ENCODE measurements around the gene PVALB. TPM values are rescaled to one million over a fixed set of nuclear protein-coding genes. Genes with fewer than 3 reads are reported as not detected.

Gene PVALB
- polyA plus RNA-seq, 1 of the 3 experiments (the other 2 are of a cell fraction), result not detected

DNA sequence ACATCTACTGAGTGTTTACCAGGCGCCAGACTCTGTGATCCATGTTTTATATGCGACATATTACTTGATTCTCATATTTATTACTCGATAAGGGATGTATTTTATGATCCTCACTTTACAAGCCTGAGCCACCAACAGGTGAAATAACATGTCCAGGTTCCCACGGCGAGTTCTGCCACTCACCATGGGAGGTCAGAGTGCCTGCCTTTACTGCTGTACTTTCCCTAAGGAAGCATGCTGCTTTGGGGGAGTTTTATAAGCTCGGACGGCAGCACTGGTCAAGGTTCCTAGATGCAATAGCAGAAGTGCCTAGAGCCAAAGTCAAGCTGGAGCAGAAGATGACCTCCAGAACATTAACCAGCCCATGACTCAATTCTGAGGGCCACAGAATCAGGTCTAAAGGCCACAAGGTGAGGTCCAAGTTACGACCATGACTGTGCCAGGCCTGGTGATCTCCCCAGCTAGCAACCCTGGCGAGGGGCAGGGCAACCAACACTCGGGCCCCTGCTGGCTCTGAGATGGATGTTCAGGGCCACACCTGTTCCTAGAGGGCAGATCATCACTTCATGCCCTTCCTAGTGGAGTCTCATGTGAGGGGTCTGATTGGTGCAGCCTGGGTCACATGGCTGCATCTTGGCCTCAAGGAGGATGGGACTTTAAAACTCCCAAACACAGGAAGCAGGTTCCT is 55.1 kb downstream of the PVALB start:
- no peak overlapping the region for H3K4me3 ChIP-seq (ENCODE audit: low read depth in 2 of 2, low read length in 1 of 2)
- ChIA-PET POLR2A (no interaction called here), CTCF (interaction anchor here (1.0 to 1.8 kb wide), 6 partner anchors 12 to 438 kb away, joined by 3 to 10 read pairs (median 5); no protein-coding TSS in a partner anchor)
- peaks cover 0 to 17% of the 10 kb centered on the region in 2 experiments for H3K36me3 ChIP-seq (replicated peaks in 1 of 2; ENCODE audit: control insufficient read depth in 1 of 2, insufficient read depth in 2 of 2, low read length in 1 of 2)
- H3K27ac ChIP-seq (ENCODE audit: low read depth in 2 of 2, low read length in 1 of 2), result no peak overlapping the region
- peaks cover 0 to 5% of the 10 kb centered on the region in 2 experiments; a peak in 1 of 4 replicates for H3K4me1 ChIP-seq (ENCODE audit: control insufficient read depth in 1 of 2, insufficient read depth in 2 of 2, low read depth in 1 of 2, low read length in 1 of 2)
- no peaks in the 10 kb centered on the region for H3K79me2 ChIP-seq (ENCODE audit: insufficient read depth)
- no peaks in the 10 kb centered on the region for H3K27me3 ChIP-seq (ENCODE audit: insufficient read depth)
- 87% methylated on average over 7 of the region's 10 CpGs for WGBS (ENCODE audit: low lambda C conversion rate)
- no peaks in the 10 kb centered on the region for H4K20me1 ChIP-seq (ENCODE audit: insufficient read depth)
- no peak overlapping the region for H3K4me2 ChIP-seq
- no peaks in the 10 kb centered on the region for H3K9me2 ChIP-seq
- H3K9me3 ChIP-seq, result no peaks in the 10 kb centered on the region
- H3F3A ChIP-seq (replicated peaks; ENCODE audit: insufficient read depth), result no peaks in the 10 kb centered on the region
- TF ChIP-seq TEAD4 (IDR thresholded peaks at IDR 0.05; ENCODE audit: borderline replicate concordance, insufficient read depth) (no peak), MEF2A (IDR thresholded peaks at IDR 0.05; ENCODE audit: borderline replicate concordance, low read depth) (no peak), TCF12 (IDR thresholded peaks at IDR 0.05) (no peak), RXRA (IDR thresholded peaks at IDR 0.05; ENCODE audit: borderline replicate concordance, low read depth) (no peak), SMC3 (IDR thresholded peaks at IDR 0.05; ENCODE audit: low read depth, low read length) (no peak), JUND (IDR thresholded peaks at IDR 0.05) (no peak), RCOR1 (IDR thresholded peaks at IDR 0.05; ENCODE audit: low read length) (no peak)
- TF ChIP-seq, protein P1, sequence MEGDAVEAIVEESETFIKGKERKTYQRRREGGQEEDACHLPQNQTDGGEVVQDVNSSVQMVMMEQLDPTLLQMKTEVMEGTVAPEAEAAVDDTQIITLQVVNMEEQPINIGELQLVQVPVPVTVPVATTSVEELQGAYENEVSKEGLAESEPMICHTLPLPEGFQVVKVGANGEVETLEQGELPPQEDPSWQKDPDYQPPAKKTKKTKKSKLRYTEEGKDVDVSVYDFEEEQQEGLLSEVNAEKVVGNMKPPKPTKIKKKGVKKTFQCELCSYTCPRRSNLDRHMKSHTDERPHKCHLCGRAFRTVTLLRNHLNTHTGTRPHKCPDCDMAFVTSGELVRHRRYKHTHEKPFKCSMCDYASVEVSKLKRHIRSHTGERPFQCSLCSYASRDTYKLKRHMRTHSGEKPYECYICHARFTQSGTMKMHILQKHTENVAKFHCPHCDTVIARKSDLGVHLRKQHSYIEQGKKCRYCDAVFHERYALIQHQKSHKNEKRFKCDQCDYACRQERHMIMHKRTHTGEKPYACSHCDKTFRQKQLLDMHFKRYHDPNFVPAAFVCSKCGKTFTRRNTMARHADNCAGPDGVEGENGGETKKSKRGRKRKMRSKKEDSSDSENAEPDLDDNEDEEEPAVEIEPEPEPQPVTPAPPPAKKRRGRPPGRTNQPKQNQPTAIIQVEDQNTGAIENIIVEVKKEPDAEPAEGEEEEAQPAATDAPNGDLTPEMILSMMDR (IDR thresholded peaks at IDR 0.05), result no peak
- TF ChIP-seq, protein P2, sequence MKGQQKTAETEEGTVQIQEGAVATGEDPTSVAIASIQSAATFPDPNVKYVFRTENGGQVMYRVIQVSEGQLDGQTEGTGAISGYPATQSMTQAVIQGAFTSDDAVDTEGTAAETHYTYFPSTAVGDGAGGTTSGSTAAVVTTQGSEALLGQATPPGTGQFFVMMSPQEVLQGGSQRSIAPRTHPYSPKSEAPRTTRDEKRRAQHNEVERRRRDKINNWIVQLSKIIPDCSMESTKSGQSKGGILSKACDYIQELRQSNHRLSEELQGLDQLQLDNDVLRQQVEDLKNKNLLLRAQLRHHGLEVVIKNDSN (IDR thresholded peaks at IDR 0.05; ENCODE audit: borderline replicate concordance, low read depth), result no peak
- TF ChIP-seq, protein P3, sequence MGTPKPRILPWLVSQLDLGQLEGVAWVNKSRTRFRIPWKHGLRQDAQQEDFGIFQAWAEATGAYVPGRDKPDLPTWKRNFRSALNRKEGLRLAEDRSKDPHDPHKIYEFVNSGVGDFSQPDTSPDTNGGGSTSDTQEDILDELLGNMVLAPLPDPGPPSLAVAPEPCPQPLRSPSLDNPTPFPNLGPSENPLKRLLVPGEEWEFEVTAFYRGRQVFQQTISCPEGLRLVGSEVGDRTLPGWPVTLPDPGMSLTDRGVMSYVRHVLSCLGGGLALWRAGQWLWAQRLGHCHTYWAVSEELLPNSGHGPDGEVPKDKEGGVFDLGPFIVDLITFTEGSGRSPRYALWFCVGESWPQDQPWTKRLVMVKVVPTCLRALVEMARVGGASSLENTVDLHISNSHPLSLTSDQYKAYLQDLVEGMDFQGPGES (IDR thresholded peaks at IDR 0.05; ENCODE audit: low read depth, low read length), result no peak
- TF ChIP-seq, protein P4, sequence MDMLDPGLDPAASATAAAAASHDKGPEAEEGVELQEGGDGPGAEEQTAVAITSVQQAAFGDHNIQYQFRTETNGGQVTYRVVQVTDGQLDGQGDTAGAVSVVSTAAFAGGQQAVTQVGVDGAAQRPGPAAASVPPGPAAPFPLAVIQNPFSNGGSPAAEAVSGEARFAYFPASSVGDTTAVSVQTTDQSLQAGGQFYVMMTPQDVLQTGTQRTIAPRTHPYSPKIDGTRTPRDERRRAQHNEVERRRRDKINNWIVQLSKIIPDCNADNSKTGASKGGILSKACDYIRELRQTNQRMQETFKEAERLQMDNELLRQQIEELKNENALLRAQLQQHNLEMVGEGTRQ (IDR thresholded peaks at IDR 0.05; ENCODE audit: borderline replicate concordance, low read depth, low read length), result no peak
- TF ChIP-seq, protein P5, sequence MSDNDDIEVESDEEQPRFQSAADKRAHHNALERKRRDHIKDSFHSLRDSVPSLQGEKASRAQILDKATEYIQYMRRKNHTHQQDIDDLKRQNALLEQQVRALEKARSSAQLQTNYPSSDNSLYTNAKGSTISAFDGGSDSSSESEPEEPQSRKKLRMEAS (IDR thresholded peaks at IDR 0.05; ENCODE audit: low read depth), result no peak
- no peak overlapping the region for H3K9ac ChIP-seq
- no peak overlapping the region for H2AFZ ChIP-seq (ENCODE audit: low read depth)
- DNase-seq, result no peak

Measured in SK-N-SH (cell line).